Ovary (tissue), 3 donors: ENCODE data around the gene CYYR1.

ENCODE experiments used
- EP300 ChIP-seq: sonication (generic); formaldehyde crosslinking; IDR thresholded peaks from one replicate; pipeline ENCODE4 v1.6.1; 2017; ENCODE audit warnings: antibody characterized with exemption
- POLR2A ChIP-seq: fragments of 450-650 bp; IDR thresholded peaks from one replicate; pipeline ENCODE4 v1.6.1; 2017; ENCODE audit warnings: antibody characterized with exemption, mild to moderate bottlenecking, moderate library complexity
- TF ChIP-seq, protein P1 (sequence below), 3 donors: fragments of 450-650 bp in 2 of 3; fragments of 200-600 bp in 1 of 3; IDR thresholded peaks; one replicate each; pipeline versions ENCODE4 v1.5.1 to v1.8.0; 2016 to 2022; ENCODE audit warnings: antibody characterized with exemption in 3 of 3, mild to moderate bottlenecking in 1 of 3
- donor health status: DM: no; HTN: no; CAD: no.

DNA sequence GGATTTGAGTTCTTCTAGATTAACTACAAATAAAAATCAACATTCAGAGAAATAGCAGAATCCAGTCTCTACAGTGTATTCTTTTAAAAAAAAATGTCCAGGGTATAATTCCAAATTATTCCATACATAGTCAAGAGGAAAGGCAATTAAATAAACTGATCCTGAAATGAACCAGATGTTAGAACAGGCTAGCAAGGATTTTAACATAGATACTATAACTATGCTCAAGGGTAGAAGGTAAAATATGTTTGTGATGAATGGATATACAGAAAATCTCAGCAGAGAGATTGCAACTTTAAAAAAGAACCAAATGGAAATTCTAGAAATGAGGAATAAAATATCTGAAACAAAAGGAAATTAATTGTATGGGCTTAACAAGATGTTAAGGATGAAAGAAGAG is 32.4 kb downstream of the CYYR1 start:
- TF ChIP-seq, protein P1, sequence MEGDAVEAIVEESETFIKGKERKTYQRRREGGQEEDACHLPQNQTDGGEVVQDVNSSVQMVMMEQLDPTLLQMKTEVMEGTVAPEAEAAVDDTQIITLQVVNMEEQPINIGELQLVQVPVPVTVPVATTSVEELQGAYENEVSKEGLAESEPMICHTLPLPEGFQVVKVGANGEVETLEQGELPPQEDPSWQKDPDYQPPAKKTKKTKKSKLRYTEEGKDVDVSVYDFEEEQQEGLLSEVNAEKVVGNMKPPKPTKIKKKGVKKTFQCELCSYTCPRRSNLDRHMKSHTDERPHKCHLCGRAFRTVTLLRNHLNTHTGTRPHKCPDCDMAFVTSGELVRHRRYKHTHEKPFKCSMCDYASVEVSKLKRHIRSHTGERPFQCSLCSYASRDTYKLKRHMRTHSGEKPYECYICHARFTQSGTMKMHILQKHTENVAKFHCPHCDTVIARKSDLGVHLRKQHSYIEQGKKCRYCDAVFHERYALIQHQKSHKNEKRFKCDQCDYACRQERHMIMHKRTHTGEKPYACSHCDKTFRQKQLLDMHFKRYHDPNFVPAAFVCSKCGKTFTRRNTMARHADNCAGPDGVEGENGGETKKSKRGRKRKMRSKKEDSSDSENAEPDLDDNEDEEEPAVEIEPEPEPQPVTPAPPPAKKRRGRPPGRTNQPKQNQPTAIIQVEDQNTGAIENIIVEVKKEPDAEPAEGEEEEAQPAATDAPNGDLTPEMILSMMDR (IDR thresholded peaks at IDR 0.05), result no peak
- no peak for TF ChIP-seq POLR2A
- no peak for TF ChIP-seq EP300
